DMS53 (cell line): Measurements from ENCODE around the gene LRRN4CL.
"Not testable (repeated sequence)": the region's sequence is repeated elsewhere in the genome, so short reads cannot be mapped to it uniquely, and the experiment has no call there.

Source experiments
- DNase-seq: peaks from one replicate; lab custom pipeline; 2025; lab: John Stamatoyannopoulos, UW

Gene LRRN4CL

GRCh38 chr11:62709247-62710000 lies 20.1 kb upstream of the LRRN4CL start:
- peak; percentile 99 for DNase-seq

GRCh38 chr11:62708793-62709192 lies 19.5 kb upstream of the LRRN4CL start:
- peak; percentile 83 for DNase-seq

- DNase-seq, result no peak
Measured at GRCh38 chr11:62708392-62708791, 19.1 kb upstream of the LRRN4CL start.

GRCh38 chr11:62707277-62707861 lies 18.0 kb upstream of the LRRN4CL start, which contains the start of the genes BSCL2 and GNG3:
Gene BSCL2, minus strand, starts transcription at chr11:62707424. Its CDS starts 229 bp downstream, at chr11:62707195.
Gene GNG3, plus strand, starts transcription at chr11:62707676. Its CDS starts 620 bp downstream, at chr11:62708296.
- no peak for DNase-seq

- DNase-seq, result no peak
Measured at GRCh38 chr11:62706850-62707247, 17.5 kb upstream of the LRRN4CL start.

GRCh38 chr11:62705880-62706849 lies 16.8 kb upstream of the LRRN4CL start:
- peak; percentile 97 for DNase-seq

- peak; percentile 78 for DNase-seq
Measured at GRCh38 chr11:62705413-62705812, 16.1 kb upstream of the LRRN4CL start.

- DNase-seq, result not testable (repeated sequence)
Measured at GRCh38 chr11:62703921-62704320, 14.6 kb upstream of the LRRN4CL start.

- DNase-seq, result no peak
Measured at GRCh38 chr11:62702246-62702645, 12.9 kb upstream of the LRRN4CL start.

- peak; percentile 88 for DNase-seq
Measured at GRCh38 chr11:62694455-62695167, 5.3 kb upstream of the LRRN4CL start.

- DNase-seq, result not testable (repeated sequence)
Measured at GRCh38 chr11:62693624-62694023, 4.3 kb upstream of the LRRN4CL start.

GRCh38 chr11:62688491-62688890 lies 839 bp downstream of the LRRN4CL start:
- no peak for DNase-seq

GRCh38 chr11:62687508-62688396 lies 1.6 kb downstream of the LRRN4CL start:
- peak; percentile 45 for DNase-seq

GRCh38 chr11:62682518-62682917 lies 6.8 kb downstream of the LRRN4CL start:
- no peak for DNase-seq

GRCh38 chr11:62680825-62681240 lies 8.5 kb downstream of the LRRN4CL start:
- peak; percentile 88 for DNase-seq

GRCh38 chr11:62678770-62679696 lies 10.3 kb downstream of the LRRN4CL start, which contains the start of gene UBXN1:
Gene UBXN1, minus strand, starts transcription at chr11:62679073. Its CDS starts 150 bp downstream, at chr11:62678923.
- peak; percentile 95 for DNase-seq

GRCh38 chr11:62678433-62678769 lies 10.9 kb downstream of the LRRN4CL start:
- no peak for DNase-seq

- DNase-seq, result no peak
Measured at GRCh38 chr11:62677714-62678113, 11.6 kb downstream of the LRRN4CL start.

- DNase-seq, result no peak
Measured at GRCh38 chr11:62677156-62677555, 12.2 kb downstream of the LRRN4CL start.
